GM18519 (cell line): ENCODE results near the gene MACO1.

Experiments
- ATAC-seq: cut with Tn5 transposase; IDR thresholded peaks from one replicate; pipeline ENCODE4 v1.9.1; 2021; ENCODE audit warnings: mild to moderate bottlenecking, moderate library complexity; ENCODE audit not compliant: unreplicated experiment, low FRiP score

MACO1 gene

GRCh38 chr1:25520446-25521061 is 89.9 kb downstream of the MACO1 start:
- ATAC-seq = no peak

- no peak for ATAC-seq
These were observed 91.4 kb downstream of the MACO1 start for GRCh38 chr1:25522031-25522655.

GRCh38 chr1:25523542-25523941 is 92.8 kb downstream of the MACO1 start:
- ATAC-seq = no peak

GRCh38 chr1:25524568-25525360 is 94.1 kb downstream of the MACO1 start:
- ATAC-seq = no peak

- ATAC-seq = no peak
These were observed 94.6 kb downstream of the MACO1 start for GRCh38 chr1:25525361-25525688.

DNA sequence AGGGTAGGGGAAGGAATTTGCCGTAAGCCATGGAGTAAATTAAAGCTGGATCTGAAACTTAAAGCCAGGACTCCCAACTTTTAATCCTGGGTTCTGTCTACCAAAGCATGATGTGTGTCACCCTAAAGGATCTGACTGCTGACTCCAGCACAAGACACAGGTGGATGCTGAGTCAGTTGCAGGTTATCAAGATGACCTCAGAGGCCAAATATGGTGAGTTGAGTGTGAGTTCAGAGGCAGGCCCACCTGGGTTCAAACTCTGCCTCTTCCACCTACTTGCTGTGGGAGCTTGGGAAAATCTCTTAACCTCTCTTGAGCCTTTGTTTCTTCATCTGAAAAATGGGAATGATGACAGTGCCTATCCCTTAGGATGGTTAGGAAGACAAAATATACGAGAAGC is 96.1 kb downstream of the MACO1 start:
- ATAC-seq = no peak

DNA sequence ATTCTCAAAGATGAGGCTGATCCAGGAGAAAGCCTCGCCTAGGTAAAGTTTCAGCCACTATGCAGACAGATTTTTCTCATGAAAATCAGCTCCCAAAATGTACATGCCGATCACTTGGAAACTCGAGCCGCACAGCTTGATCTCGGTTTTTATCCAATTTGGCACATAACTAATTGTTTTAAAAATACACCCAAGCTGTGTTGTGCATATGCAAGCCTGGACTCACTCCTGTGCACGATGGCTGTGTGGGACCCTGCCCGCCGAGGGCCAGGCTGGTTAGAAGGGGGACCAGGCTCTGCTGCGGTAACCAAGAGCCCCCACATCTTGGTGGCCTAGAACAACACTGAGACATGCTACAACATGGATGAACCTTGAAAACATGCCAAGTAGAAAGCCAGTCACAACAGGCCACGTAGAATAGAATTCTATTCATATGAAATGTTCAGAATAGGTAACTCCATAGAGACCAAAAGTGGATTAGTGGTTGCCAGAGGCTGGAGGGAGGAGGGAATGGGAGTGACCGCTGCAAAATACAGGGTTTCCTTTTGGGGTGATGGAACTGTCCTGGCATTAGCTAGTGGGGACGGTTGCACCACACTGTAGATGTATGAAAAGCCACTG is 96.6 kb downstream of the MACO1 start:
- no peak for ATAC-seq

GRCh38 chr1:25527946-25528595 is 97.4 kb downstream of the MACO1 start:
- no peak for ATAC-seq

DNA sequence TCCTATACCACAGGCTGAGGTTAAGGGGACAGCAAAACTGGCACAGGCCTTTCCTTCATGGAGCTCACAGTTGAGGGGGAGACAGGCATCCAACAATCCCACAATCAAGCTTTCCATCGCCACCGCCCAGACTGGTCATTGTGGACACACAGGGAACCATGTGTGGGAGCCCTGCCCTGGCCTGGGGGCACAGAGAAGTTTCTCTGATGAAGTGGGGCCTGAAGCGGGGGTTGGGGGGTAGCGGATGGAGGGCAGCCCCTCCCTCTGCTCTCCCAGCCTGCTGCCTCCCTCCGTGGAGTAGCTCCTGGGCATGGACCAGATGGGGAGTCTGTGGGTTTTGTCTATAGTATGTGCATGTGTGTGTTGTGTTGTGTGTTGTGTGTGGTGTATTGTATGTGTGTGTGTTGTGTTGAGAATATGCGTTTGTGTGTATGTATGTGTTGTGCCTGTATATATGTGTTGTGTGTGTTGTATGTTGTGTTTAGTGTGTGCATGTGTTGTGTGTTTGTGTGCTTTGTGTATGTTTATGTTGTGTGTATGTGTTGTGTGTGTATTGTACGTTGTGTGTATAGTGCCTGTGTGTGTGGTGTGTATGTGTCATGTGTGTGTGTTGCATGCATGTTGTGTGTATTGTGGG is 98.3 kb downstream of the MACO1 start:
- ATAC-seq = no peak

DNA sequence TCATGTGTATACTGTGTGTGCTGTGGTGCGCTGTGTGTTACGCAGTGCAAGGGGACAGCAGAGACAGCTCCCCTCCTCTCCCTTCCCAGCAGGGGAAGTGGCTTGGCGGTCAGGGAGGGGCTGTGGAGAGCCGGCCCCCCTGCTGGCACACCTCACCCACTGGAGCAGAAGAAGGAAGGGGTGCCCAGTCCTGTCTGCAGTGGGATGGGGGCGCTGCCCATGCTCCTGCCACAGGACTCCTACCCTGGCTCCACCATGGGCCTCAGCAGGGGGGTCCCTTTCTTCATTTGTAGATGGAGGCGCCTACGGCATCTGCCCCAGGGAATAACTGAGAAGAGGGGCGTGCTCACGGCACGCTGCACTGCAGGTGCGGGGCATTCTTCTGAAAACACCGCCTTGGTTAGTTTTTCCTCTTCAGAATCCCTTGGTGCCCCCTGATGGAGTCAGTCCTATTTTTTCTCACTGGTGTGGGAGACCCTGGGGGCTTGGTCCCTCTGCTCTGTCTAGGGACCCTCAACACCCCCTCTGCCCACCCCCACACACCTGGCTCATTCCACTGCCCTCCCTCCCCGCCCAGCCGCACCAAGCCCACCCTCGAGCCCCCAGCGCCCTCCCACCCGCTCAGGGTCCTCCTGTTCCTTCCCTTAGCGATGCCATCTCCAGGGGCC is 99.0 kb downstream of the MACO1 start:
- no peak for ATAC-seq

DNA sequence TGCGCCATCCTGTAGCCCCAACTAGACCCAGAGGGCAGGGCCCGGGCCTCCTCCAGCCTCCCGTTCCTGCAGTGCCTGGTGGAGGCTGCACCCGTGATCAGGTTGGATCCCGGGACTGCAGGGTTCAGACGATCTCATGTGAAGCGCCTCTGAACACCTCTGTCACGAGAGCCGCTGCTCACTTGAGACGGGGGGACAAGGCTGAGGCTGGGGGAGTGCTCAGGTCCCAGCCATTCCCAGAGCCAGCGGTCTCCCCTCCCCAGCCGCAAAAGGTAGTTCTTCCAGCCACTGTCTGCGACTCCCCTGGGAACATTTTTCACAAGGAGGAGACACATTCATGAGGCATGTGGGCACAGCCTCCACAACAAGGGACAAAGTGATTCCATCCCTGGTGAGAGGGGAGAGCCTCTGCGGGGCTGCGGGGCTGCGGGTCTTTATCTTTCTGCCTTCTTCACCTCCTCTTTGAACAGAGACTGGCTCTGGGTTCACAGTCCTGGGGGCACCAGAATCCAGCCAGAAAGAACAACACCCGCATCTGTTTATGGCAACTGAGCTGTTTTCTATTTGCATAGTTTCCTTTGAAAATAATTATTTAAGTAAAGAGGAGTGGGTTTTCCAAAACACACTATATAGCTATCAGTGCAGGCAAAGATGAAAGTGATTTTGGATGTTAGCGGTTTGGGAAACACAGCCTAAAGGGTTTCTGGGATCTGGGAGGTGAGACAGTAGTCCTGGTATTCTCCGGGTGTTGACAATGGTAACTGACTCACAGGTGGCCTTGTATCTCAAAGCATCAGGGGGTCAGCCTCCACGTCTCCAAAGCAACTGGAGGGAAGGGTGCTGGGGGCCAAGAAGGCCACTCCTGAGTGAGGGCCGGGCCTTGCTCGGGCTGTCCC is 99.7 kb downstream of the MACO1 start:
- no peak for ATAC-seq

DNA sequence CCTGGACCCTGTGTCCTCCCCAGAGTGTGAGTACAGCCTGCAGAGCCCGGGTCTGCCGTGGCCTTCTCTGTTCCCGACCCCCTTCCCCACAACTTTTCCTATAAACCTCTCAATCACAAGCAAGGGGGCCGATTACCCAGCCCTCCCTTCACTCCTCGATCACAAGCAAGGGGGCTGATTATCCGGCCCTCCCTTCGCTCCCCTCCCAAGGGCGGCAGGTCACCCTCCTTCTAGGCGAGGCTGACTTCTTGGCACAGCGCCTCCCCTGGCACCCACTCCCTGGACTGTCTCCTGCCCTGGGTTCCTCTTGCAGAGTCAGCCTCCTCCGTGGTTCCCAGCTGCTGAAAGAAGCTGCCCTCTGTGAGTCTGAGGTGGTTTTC is 100.4 kb downstream of the MACO1 start:
- no peak for ATAC-seq

- ATAC-seq = no peak
These were observed 102.3 kb downstream of the MACO1 start for GRCh38 chr1:25532970-25533369.

DNA sequence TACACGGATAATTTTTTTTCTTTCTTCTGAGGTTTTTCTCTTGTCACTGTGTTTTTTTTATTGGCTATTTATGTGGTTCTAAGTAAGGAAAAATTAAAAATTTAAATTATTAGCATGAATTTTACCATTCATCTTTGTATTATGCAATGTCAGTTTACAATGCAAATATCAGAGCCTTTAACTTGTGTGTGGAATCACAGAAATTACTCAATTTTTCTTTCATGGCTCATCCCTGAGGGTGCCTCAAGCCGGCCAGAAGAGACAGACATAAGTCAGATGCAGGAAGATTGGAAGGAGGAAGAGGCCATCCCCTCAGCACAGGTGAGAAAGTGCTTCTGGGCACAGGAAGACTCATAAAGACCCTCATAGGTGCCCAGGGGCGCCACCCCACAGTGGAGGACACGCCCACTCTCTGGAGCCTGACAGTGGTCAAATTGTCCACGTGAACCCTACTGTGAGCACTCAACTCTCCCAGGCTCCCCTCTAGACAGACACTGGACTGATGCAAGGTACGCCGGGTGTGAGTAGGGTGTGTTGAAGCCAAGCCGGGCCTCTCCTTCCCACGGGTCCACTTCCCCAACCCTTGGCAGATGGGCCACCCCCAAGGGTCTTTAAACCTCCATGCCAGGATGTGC is 103.2 kb downstream of the MACO1 start:
- no peak for ATAC-seq

DNA sequence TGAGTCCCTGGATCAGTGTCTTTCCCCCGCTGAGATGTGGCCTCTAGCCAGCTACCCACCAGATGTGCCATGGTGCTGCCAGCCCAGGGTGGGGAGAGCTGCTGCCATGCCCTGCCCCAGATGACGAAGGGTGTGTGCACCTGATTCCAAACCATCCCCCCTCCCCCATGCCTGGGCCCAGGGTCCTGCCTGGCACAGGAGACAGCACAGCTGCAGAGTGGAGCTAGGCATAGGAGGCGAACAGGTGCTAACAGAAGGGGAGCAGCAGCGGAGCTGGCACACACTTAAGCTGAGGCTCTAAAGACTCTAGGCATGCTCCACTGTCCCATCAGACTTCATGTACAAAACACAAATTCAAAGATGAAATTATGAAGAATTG is 103.7 kb downstream of the MACO1 start:
- no peak for ATAC-seq

DNA sequence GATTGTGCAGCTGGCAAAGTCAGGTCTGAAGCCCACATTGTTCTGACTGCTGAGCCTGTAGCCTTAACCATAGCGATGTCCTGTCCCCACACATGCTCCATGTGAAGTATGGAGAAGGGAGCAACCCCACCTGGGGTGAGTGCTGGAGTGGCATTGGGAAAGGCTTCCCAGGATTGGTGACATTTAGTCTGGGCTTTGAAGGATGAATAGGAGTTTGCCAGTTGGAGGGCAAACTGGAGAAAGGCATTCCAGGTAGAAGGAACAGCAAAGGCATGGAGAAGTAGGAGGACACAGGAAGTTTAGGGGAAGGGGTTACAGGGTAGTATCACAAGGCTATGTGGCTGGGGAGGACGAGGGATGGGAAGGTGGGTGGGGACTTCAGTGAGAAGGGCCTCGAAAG is 105.4 kb downstream of the MACO1 start:
- no peak for ATAC-seq

GRCh38 chr1:25537153-25537831 is 106.6 kb downstream of the MACO1 start:
- no peak for ATAC-seq

DNA sequence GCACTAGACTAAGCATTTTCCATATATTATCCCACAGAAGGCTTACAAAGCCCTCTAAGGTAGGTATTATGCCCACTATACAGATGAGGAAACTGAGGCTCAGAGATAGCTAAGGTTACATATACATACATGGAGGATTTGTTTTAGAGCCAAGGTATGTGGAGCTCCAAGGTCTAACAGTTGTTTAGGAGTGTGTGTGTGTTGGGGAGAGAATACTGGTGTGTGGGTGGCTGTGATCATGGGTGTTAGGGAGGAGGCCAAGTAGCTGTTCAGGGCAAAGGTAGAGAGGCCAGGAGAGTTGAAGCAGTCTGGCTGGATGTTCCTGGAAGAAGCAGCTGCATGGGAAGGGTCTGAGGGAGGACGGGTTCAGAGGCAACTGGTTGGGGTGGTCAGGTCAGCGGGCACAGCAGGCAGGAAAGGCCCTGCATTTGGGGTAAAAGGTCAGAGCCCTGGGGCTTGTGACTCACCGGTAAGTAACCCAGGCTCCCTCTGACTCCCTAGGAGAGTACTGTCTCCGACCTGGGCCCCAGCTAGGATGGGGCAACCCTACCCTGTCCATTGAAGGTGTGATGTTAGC is 107.6 kb downstream of the MACO1 start:
- ATAC-seq = no peak
